Spleen (tissue), 11 donors: ENCODE data around the gene ALOX5AP. TPM values are rescaled to one million over a fixed set of nuclear protein-coding genes. Genes with fewer than 3 reads are reported as not detected.

Source experiments
- DNase-seq: peaks from one replicate; pipeline ENCODE4 v3.0.0-alpha.2; 2020
- H3K27ac ChIP-seq, 8 donors: fragments of 200-600 bp; sonication (generic) in 7 of 8; 1 replicate in 4 of 8; 2 replicates in 4 of 8; pipeline versions ENCODE4 v1.5.0 to v1.8.0; 2016 to 2021; ENCODE audit warnings: inconsistent platforms in 4 of 8, mild to moderate bottlenecking in 4 of 8, moderate library complexity in 1 of 8
- H3K27me3 ChIP-seq, 7 donors: fragments of 200-600 bp; sonication (generic) in 6 of 7; replicated peaks in 1 of 7; 1 replicate in 4 of 7; 2 replicates in 3 of 7; pipeline versions ENCODE4 v1.5.0 to v1.8.0; 2016 to 2021; ENCODE audit warnings: inconsistent platforms in 3 of 7, mild to moderate bottlenecking in 1 of 7
- H3K36me3 ChIP-seq, 6 donors: fragments of 200-600 bp; sonication (generic) in 5 of 6; 1 replicate in 4 of 6; 2 replicates in 2 of 6; pipeline versions ENCODE4 v1.5.0 to v1.8.0; 2016 to 2021; ENCODE audit warnings: inconsistent platforms in 2 of 6
- H3K4me1 ChIP-seq, 6 donors: fragments of 200-600 bp; sonication (generic) in 5 of 6; 1 replicate in 3 of 6; 2 replicates in 3 of 6; pipeline versions ENCODE4 v1.5.0 to v1.8.0; 2016 to 2021; ENCODE audit warnings: inconsistent platforms in 3 of 6
- H3K4me3 ChIP-seq, 8 donors: fragments of 200-600 bp; sonication (generic) in 7 of 8; 1 replicate in 4 of 8; 2 replicates in 4 of 8; pipeline versions ENCODE4 v1.5.0 to v1.8.0; 2016 to 2021; ENCODE audit warnings: inconsistent platforms in 4 of 8, mild to moderate bottlenecking in 4 of 8, moderate library complexity in 2 of 8
- H3K9me3 ChIP-seq, 8 donors: fragments of 200-600 bp; sonication (generic) in 7 of 8; 1 replicate in 4 of 8; 2 replicates in 4 of 8; pipeline versions ENCODE4 v1.5.0 to v1.8.0; 2016 to 2021; ENCODE audit warnings: inconsistent platforms in 4 of 8
- CTCF ChIP-seq, 11 experiments: fragments of 200-600 bp in 7 of 11; fragments of 450-650 bp in 4 of 11; sonication (generic) in 4 of 11; IDR thresholded peaks in 8 of 11; conservative IDR thresholded peaks in 3 of 11; 1 replicate in 7 of 11; 2 replicates in 4 of 11; pipeline versions ENCODE4 v1.4.0 to v1.8.0; 2016 to 2021; ENCODE audit warnings: antibody characterized with exemption in 11 of 11, inconsistent platforms in 4 of 11, mild to moderate bottlenecking in 1 of 11
- POLR2A ChIP-seq, 3 donors: fragments of 450-650 bp; IDR thresholded peaks; one replicate each; pipeline ENCODE4 v1.5.1; 2017; ENCODE audit warnings: antibody characterized with exemption in 3 of 3, mild to moderate bottlenecking in 1 of 3
- POLR2AphosphoS5 ChIP-seq, 3 donors: sonication (generic); formaldehyde crosslinking; IDR thresholded peaks; one replicate each; pipeline ENCODE4 v1.5.1; 2017; ENCODE audit warnings: antibody characterized with exemption in 3 of 3
- WGBS, 5 donors: extraction: QIAGEN DNeasy Blood & Tissue Kit in 3 of 5; methylation state at CpG; one replicate each; pipeline versions ENCODE4 v1.1.5 to v1.1.7; 2013 to 2018; 5-methylcytosine and 5-hydroxymethylcytosine counted together
- intact Hi-C: fragments of 100-400 bp; cut with DNase I; formaldehyde crosslinking; loops from one replicate; pipeline ENCODE4 v1.15.0; 2023; ENCODE audit warnings: low total_unique reads
- polyA plus RNA-seq, 3 donors: library from polyadenylated mRNA; stranded (reverse); fragments of 200-250 nt; gene quantifications; one replicate each; pipeline ENCODE4 v1.2.1, GENCODE V29; 2013
- total RNA-seq, 7 donors: library from RNA; depleted of rRNA in 3 of 7; stranded (reverse); fragments of >200 nt in 3 of 7; fragmentation: NEBNext Ultra II Directional in 4 of 7; extraction: Animal tissue kit (Norgen Biotek cat#: 25700) in 4 of 7; gene quantifications; one replicate each; pipeline versions ENCODE4 v1.1.0 to v1.2.1, GENCODE V29; 2016 to 2021
- donor health status: healthy with polysubstance abuse.
- donor health status: DM: no; HTN: no; CAD: no; lungs with moderate emphysema.
- donor health status: DM: no; HTN: no; CAD: no.
- donor health status: Bipolar disorder and iron deficiency.
- donor health status: healthy.
- donor health status: DM: no; HTN: no; CAD: no.
- donor health status: DM: yes; HTN: yes; CAD: no.

ALOX5AP gene
- total and polyA plus RNA-seq, 10 donors, result 36.8 to 268 (median 70.0) TPM

DNA sequence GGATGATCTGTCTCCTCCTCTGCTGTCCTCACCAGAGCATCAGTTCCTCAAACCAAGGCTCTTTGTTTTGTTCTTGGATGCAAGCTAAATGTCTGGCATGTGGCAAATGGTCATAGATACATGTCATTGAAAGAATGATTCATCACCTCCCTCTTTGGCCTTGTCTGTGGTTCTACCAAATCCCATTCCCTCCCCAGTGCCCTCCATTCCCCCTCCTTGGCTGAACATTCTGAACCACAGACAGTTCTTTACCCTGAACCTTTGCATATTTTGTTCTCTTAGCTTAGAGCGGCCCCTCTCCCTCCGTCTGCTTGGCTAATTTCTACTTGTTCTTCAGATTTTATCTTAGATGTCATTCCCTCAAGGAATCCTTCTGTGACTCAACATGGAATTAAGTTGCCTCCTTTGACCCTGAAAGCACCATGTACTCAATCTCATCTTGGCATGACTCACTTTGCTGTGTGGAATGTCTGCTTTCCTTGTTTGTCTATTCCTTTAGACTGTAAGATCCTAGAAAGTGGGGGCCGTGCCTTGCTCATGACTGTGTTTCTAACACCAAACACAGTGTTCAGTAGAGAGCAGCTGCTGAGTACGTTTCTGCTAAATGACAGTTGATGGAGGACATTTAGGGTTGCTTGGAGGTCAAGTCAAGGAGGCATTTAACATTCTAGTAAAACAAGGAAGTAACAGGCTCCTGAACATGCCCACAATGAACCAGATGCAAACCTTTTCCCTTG, 8.1 kb downstream of the ALOX5AP start:
- TF ChIP-seq POLR2AphosphoS5 (IDR thresholded peaks at IDR 0.05), result peak in 1 of 3 donors; percentile 51
- TF ChIP-seq POLR2A (IDR thresholded peaks at IDR 0.05), result no peak
- Histone ChIP-seq H3K4me3 (peak overlapping the region in 1 of 8 donors; percentile 49), H3K36me3 (peaks cover 0 to 48% (median 9%) of the 10 kb centered on the region in 6 donors), H3K4me1 (peaks cover 44 to 100% (median 82%) of the 10 kb centered on the region in 6 donors), H3K27me3 (no peaks in the 10 kb centered on the region), H3K27ac (peak overlapping the region; percentile 55 to 93 (median 86)), H3K9me3 (no peaks in the 10 kb centered on the region)
- 57 to 66% (median 60%) methylated on average over 4 of the region's 4 CpGs for WGBS, 5 donors
- intact Hi-C loops, result no loop called here
- DNase-seq, result no peak

DNA sequence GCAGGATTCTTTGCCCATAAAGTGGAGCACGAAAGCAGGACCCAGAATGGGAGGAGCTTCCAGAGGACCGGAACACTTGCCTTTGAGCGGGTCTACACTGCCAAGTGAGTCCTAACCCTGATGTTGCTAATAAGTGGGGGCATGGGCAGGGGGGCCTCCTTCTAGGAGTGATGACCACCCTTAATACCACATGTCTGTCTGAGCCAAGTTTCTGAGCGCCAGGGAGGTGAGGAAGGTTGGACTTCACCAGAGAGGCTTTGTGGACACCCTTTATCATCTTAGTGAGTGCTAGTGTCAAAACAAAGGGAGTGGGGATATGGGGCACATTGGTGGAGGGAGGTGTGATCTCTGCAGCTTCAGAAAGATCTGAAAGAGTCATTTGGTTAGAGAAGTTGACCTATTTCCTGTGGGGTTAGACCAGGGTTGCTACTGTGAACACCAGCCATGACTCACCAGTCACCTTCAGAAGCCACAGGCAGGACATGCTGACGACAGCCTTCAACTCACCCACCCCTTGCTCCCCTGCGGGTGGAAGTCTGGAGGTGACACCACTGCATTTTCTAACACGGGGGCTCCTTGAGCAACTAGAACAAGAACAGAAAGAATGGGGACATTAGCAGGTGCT, 8.8 kb downstream of the ALOX5AP start:
- peak overlapping the region in 1 of 8 donors; percentile 49 for H3K4me3 ChIP-seq
- DNase-seq, result peak; percentile 93

DNA sequence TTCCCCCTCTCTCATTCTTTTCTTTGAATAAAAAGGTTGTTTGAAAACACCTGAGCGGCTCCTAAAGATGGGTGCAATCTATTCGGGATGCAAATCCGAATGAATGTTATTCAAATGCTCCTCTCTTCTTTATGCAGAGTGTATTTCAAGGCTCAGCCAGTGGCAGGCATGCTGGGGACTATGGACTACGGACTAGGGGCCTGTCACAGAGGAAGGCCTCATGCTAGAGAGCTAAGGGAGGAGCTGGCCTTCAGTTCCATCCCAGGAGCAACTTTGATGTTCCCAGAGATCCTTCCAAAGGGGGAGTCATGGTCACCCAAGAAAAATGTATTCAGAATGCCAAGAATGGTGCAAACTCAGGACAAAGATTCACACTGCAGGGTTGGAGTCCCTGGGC, 9.3 kb downstream of the ALOX5AP start:
- intact Hi-C loops, result no loop called here
- Histone ChIP-seq H3K9me3 (no peaks in the 10 kb centered on the region), H3K4me3 (peak overlapping the region in 1 of 8 donors; percentile 49), H3K27me3 (no peaks in the 10 kb centered on the region), H3K36me3 (peaks cover 0 to 60% (median 9%) of the 10 kb centered on the region in 6 donors), H3K27ac (peak overlapping the region in 7 of 8 donors; percentile 43 to 93 (median 88)), H3K4me1 (peaks cover 37 to 100% (median 71%) of the 10 kb centered on the region in 6 donors)
- no peak for TF ChIP-seq POLR2AphosphoS5 (IDR thresholded peaks at IDR 0.05)
- no peak for TF ChIP-seq POLR2A (IDR thresholded peaks at IDR 0.05)
- TF ChIP-seq CTCF (IDR thresholded peaks at IDR 0.05 in 8 of 11, conservative IDR thresholded peaks at IDR 0.05 in 3 of 11), result no peak
- 63 to 82% (median 77%) methylated on average over 4 of the region's 4 CpGs for WGBS, 5 donors
- DNase-seq, result no peak

More for the DNA sequence above, 8.8 kb downstream of the ALOX5AP start:
- no peaks in the 10 kb centered on the region for H3K27me3 ChIP-seq
- TF ChIP-seq POLR2AphosphoS5 (IDR thresholded peaks at IDR 0.05), result peak in 2 of 3 donors; percentile 60 to 82
- no peak for TF ChIP-seq POLR2A (IDR thresholded peaks at IDR 0.05)
- TF ChIP-seq CTCF (IDR thresholded peaks at IDR 0.05 in 8 of 11, conservative IDR thresholded peaks at IDR 0.05 in 3 of 11), result peak in 6 of 11 experiments; percentile 18 to 48 (median 30)
- peak overlapping the region; percentile 55 to 93 (median 86) for H3K27ac ChIP-seq
- peaks cover 0 to 55% (median 9%) of the 10 kb centered on the region in 6 donors for H3K36me3 ChIP-seq
- 46 to 52% (median 49%) methylated on average over 7 of the region's 7 CpGs for WGBS, 5 donors
- intact Hi-C loops, result no loop called here
- H3K4me1 ChIP-seq, result peaks cover 42 to 100% (median 75%) of the 10 kb centered on the region in 6 donors
- H3K9me3 ChIP-seq, result no peaks in the 10 kb centered on the region

DNA sequence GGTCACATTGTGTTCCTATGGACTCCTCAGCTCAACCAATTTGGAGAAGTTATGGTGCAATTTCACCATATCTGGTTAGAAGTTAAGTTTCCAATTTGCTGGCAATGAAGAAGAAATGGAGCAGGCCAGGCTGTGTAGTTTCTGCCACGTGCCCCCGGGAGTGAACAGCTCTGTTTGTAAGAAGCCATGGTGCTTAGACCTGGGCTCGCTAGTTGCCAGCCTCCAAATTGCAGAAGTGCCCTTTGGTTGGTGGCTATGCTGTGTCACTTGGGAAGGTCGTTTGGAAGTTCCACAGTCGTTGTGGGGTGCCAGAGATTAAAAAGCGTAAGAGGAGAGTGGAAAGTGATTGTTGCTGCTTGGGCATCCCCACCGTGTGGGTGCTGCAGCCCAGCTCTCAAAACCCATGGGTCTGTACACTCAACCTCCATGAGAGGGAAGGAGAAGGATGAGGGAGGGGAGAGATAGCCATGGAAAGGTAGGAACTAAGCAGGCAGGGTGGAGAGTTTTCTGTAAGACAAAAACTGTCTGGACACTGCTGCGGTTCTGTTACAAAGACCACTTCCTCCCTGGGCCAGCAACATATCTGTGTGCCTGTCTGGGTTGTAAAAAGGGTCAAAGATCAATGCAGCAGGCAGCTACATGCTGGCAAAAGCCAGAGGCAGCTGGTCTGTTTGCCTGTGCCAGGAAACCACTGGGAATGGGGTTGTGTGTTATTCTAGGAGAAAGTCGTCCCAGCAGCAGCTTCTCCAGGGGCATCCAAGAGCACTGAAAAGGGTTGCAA, 10.8 kb downstream of the ALOX5AP start:
- Histone ChIP-seq H3K27me3 (no peaks in the 10 kb centered on the region), H3K36me3 (peaks cover 0 to 74% (median 9%) of the 10 kb centered on the region in 6 donors), H3K4me3 (peak overlapping the region in 1 of 8 donors; percentile 5), H3K9me3 (no peaks in the 10 kb centered on the region), H3K4me1 (peaks cover 30 to 95% (median 61%) of the 10 kb centered on the region in 6 donors), H3K27ac (peak overlapping the region in 7 of 8 donors; percentile 17 to 93 (median 85))
- DNase-seq, result no peak
- 35 to 44% (median 39%) methylated on average over 9 of the region's 9 CpGs for WGBS, 5 donors
- TF ChIP-seq POLR2AphosphoS5 (IDR thresholded peaks at IDR 0.05) (peak in 1 of 3 donors; percentile 3), POLR2A (IDR thresholded peaks at IDR 0.05) (no peak)
- intact Hi-C loops, result no loop called here
